Measurements from ENCODE around the gene GPATCH1.
"Not testable (repeated sequence)": the region's sequence is repeated elsewhere in the genome, so short reads cannot be mapped to it uniquely, and the experiment has no call there.

The GPATCH1 gene, protein sequence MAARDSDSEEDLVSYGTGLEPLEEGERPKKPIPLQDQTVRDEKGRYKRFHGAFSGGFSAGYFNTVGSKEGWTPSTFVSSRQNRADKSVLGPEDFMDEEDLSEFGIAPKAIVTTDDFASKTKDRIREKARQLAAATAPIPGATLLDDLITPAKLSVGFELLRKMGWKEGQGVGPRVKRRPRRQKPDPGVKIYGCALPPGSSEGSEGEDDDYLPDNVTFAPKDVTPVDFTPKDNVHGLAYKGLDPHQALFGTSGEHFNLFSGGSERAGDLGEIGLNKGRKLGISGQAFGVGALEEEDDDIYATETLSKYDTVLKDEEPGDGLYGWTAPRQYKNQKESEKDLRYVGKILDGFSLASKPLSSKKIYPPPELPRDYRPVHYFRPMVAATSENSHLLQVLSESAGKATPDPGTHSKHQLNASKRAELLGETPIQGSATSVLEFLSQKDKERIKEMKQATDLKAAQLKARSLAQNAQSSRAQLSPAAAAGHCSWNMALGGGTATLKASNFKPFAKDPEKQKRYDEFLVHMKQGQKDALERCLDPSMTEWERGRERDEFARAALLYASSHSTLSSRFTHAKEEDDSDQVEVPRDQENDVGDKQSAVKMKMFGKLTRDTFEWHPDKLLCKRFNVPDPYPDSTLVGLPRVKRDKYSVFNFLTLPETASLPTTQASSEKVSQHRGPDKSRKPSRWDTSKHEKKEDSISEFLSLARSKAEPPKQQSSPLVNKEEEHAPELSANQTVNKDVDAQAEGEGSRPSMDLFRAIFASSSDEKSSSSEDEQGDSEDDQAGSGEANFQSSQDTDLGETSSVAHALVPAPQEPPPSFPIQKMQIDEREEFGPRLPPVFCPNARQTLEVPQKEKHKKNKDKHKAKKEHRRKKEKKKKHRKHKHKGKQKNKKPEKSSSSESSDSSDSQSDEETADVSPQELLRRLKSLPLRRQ

DNA sequence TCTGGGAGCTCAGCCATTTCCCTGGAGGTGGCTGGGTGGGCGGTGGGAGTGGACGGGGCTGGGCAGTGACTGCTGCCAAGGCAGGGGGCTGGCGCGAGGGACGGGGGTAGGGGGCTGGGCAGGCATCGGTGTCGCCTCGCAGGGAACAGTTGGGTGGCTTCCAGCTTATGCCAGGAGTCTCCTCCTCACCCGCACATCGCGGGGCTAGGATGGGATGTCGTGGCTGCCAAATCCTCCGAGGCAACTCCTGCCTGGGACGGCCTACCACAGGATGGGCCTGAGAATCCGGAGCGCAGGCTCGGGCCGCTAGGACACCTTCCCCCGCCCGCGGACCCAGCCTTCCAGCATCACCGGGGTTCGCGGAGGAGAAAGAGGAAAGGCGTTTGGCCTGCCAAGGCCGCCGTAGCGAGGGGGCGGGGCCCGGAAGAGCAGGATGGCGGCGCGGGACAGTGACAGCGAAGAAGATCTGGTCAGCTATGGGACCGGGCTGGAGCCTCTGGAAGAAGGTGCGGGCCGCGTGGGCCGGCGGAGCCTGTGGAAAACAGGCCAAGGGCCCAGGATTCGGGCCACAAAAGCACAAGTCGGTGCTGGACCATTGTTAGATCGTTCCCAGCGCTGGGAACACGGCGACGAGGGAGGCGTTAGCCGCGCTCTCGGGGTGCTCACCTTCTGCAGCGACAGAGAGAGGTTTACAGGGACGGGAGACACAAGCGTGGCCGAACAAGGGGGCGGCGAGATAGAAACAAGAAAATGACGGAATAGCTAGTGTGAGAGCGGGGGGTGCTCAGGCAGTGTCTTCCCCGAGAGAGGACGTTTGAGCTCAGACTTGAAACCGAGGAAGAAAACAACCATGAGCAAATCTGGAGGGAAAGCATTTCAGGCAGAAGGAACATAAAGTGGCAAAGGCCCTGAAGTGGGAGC, at the start of gene GPATCH1:
TSS of gene GPATCH1 (plus strand) at position 421 of the 921 bp plus-strand sequence. CDS start at position 434, 13 bp downstream.
- no peak for TF ChIP-seq GATA1 (IDR thresholded peaks at IDR 0.05; ENCODE audit: low read depth, low read length)
- TF ChIP-seq POLR2A (IDR thresholded peaks at IDR 0.05; ENCODE audit: low read length) = peak; percentile 69

DNA sequence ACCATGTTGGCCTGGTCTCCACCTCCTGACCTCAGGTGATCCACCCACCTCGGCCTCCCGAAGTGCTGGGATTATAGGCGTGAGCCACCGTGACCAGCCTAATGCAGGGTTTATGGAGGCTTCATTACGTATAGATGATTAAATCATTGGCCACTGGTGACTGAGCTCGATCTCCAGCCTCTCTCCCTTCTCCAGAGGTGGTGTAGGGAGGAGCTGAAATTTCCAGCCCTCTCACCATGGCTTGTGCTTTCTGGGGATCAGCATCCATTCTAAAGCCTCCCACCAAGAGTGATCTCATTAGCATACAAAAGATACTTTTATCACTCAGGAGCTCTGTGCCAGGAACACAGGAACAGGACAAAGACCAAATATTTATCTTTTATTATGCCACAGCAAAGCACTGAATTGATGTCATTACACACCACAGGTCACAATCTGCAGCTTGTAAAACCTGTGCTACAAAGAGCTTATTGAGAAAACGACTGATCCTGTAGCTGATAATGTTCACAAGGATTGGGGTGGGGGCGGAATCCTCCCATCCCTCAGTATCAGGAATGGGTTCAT, 48.7 kb upstream of the GPATCH1 start:
- TF ChIP-seq GATA1 (IDR thresholded peaks at IDR 0.05; ENCODE audit: low read depth, low read length) (no peak), POLR2A (IDR thresholded peaks at IDR 0.05; ENCODE audit: low read length) (no peak)
- DNase-seq = no peak

More for the DNA sequence above, at the start of gene GPATCH1:
- DNase-seq = peak; percentile 89 to 92

DNA sequence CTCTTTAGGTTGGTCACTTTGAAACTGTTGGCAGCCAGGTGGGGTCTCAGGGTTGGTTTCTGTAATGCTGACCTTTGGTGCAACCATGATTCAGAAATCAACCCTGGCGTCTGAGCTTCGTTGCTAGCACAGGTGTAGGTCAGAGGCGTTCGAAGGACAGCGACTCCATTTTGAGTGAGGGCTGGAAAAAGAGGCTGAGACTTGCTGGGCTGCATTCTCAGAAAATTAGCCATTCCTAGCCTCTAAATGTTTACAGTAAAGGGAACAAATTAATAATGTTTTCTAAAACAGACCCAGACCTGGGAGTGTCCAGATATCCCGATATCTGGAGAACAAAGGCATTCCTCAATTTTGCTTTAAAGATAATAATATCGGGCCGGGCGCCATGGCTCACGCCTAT, 45.5 kb upstream of the GPATCH1 start:
- DNase-seq = no peak
- no peak for TF ChIP-seq POLR2A (IDR thresholded peaks at IDR 0.05; ENCODE audit: low read length)
- no peak for TF ChIP-seq GATA1 (IDR thresholded peaks at IDR 0.05; ENCODE audit: low read depth, low read length)

DNA sequence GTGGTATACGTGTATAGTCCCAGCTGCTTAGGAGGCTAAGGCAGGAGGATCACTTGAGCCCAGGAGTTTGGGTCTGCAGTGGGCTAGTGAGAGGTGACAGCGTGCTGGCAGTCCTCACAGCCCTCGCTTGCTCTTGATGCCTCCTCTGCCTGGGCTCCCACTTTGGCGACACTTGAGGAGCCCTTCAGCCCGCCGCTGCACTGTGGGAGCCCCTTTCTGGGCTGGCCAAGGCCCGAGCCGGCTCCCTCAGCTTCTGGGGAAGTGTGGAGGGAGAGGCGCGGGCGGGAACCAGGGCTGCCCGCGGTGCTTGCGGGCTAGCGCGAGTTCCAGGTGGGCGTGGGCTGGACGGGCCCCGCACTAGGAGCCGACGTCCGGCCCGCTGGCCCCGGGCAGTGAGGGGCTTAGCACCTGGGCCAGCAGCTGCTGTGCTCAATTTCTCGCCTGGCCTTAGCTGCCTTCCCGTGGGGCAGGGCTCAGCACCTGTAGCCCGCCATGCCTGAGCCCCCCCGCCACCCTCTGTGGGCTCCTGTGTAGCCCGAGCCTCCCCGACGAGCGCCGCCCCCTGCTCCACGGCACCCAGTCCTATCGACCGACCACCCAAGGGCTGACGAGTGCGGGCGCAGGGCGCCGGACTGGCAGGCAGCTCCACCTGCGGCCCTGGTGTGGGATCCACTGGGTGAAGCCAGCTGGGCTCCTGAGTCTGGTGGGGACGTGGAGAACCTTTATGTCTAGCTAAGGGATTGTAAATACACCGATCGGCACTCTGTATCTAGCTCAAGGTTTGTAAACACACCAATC, 44.4 kb upstream of the GPATCH1 start:
- not testable (repeated sequence) for DNase-seq

DNA sequence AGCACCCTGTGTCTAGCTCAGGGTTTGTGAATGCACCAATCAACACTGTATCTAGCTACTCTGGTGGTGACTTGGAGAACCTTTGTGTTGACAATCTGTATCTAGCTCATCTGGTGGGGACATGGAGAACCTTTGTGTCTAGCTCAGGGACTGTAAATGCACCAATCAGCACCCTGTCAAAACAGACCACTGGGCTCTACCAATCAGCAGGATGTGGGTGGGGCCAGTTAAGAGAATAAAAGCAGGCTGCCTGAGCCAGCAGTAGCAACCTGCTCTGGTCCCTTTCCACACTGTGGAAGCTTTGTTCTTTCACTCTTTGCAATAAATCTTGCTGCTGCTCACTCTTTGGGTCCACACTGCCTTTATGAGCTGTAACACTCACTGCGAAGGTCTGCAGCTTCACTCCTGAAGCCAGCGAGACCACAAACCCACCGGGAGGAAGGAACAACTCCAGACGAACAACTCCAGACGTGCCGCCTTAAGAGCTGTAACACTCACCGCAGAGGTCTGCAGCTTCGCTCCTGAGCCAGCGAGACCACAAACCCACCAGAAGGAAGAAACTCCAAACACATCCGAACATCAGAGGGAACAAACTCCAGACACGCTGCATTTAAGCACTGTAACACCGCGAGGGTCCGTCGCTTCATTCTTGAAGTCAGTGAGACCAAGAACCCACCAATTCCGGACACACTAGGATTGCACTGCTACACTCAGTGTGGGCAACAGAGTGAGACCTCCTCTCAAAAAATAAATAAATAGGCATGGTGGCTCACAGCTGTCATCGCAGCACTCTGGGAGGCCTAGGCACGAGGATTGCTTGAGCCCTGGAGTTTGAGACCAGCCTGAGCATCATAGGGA, 43.6 kb upstream of the GPATCH1 start:
- TF ChIP-seq POLR2A (IDR thresholded peaks at IDR 0.05; ENCODE audit: low read length) = peak; percentile 33
- DNase-seq = not testable (repeated sequence)

DNA sequence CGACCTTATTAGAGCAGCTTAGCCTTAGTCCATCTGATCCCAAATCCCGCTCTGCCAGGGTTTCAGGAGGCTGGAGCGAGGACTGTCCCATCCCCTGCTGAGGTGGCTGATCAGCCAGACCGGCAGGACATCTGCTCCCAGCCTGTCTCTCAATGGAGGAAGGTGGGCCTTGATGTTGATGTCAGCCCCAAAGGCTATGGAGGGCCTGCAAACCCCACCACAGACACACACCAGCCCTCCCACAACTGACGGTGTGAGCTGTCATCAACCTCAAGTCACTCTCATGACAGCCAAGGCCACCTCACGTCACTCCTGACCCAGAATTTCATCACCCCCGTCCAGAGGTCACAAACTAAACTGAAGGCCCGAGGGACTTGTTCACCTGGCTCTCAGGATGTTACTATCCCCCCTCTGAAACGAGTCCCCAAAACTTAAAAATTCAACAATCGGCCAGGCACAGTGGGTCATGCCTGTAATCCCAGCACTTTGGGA, 41.8 kb upstream of the GPATCH1 start:
- no peak for DNase-seq
- TF ChIP-seq GATA1 (IDR thresholded peaks at IDR 0.05; ENCODE audit: low read depth, low read length) (no peak), POLR2A (IDR thresholded peaks at IDR 0.05; ENCODE audit: low read length) (no peak)

DNA sequence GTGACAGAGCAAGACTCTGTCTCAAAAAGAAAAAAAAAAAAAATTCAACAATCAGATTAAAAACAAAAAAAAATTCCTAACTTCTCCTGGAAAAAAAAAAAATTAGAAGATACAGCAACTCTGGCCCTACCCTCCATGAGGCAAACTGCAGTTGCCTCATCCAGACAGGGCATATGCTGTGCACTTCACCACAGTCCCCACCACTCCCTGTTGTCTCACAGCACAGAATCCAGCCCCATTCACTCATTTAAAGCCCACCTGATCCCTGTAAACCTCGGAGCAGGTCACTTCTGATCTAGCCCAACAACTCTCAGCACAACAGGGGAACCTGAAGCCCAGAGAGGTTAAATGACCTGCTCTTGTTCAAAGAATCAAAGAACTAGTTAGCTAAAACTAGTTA, 41.2 kb upstream of the GPATCH1 start:
- TF ChIP-seq POLR2A (IDR thresholded peaks at IDR 0.05; ENCODE audit: low read length) = no peak
- TF ChIP-seq GATA1 (IDR thresholded peaks at IDR 0.05; ENCODE audit: low read depth, low read length) = no peak
- no peak for DNase-seq

DNA sequence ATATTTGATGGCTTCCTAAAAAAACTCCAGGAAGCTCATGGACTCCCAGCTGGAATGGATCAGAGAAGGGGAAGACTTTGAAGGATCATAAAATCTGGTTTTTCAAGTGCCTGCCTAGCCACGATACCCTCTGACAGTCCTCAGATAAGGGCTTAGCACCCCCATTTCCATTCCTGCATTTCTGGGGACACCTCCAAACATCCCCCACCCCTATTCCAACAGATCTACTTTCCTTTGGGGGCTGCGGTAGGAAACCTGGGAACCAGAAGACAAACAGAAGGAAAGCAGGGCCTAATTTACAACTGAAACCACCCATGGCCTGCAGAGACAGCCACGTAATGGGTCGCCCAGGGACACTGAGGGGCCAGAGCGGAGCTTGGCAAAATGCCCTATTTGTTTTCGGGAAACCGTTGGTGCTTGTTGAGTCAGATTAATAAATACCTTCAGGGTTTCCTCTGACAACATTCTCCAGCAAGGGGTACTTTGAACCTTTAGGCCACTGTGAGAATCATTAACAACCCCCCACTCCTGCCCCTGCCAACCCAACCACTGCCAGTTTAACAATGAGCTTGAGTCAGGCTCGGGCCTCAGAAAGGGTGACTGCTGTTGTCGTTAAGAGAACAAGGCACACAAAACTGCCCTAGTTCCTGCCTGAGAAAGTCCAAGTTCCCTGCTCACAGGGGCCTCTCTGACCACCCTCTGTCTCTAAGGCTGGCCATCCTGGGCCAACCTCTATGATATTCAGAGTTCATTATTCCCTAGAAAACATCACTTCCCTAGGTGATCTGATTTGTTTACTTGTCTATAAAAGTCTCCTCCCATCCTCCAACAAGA, 39.8 kb upstream of the GPATCH1 start:
- no peak for DNase-seq
- no peak for TF ChIP-seq POLR2A (IDR thresholded peaks at IDR 0.05; ENCODE audit: low read length)
- TF ChIP-seq GATA1 (IDR thresholded peaks at IDR 0.05; ENCODE audit: low read depth, low read length) = no peak

DNA sequence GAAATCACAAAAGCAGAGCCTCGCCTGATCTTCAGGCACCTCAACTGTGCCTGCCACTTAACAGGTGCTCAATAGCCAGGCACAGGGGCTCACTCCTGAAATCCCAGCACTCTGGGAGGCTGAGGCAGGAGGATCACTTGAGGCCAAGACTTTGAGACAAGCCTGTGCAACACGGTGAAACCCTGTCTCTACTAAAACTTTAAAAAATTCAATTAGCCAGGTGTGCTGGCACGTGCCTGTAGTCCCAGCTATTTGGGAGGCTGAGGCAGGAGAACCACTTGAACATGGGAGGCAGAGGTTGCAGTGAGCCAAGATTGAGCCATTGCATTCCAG, 39.2 kb upstream of the GPATCH1 start:
- DNase-seq = not testable (repeated sequence)

DNA sequence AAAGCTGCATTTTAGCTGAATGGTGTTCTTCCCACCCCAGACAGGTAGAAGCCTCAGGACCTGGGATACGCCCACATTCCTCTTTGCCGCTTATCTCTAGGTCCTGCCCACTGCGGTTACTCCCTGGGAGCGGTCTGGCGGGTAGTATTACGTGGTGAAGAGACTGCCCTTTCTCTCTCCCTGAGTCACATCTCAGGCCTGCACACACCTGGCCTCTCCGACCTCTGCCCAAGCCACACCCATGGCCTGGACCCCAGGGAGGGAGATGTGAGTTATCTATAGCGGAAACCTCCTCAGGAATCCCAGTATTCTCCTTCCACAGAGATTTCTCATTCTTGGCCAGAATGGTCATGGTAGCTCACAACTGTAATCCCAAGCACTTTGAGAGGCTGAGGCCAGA, 33.6 kb upstream of the GPATCH1 start:
- no peak for DNase-seq
- TF ChIP-seq GATA1 (IDR thresholded peaks at IDR 0.05; ENCODE audit: low read depth, low read length) = no peak
- TF ChIP-seq POLR2A (IDR thresholded peaks at IDR 0.05; ENCODE audit: low read length) = no peak

Data from erythroblast (primary cell).